NCI-H2107 (cell line): Measurements from ENCODE around the gene ZNF678.
"Not testable (repeated sequence)": the region's sequence is repeated elsewhere in the genome, so short reads cannot be mapped to it uniquely, and the experiment has no call there.

ENCODE experiments used
- DNase-seq: peaks from one replicate; lab custom pipeline; 2025; lab: John Stamatoyannopoulos, UW

ZNF678 gene

DNA sequence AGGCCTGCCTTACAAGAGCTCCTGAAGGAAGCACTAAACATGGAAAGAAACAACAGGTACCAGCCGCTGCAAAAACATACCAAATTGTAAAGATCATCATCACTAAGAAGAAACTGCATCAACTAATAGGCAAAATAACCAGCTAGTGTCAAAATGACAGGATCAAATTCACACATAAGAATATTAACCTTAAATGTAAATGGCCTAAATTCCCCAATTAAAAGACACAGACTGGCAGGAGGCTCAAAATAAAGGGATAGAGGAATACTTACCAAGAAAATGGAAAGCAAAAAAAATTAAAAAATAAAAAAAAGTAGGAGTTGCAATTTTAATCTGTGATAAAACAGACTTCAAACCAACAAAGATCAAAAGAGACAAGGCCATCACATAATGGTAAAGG lies 11.5 kb upstream of the ZNF678 start:
- DNase-seq, result not testable (repeated sequence)

DNA sequence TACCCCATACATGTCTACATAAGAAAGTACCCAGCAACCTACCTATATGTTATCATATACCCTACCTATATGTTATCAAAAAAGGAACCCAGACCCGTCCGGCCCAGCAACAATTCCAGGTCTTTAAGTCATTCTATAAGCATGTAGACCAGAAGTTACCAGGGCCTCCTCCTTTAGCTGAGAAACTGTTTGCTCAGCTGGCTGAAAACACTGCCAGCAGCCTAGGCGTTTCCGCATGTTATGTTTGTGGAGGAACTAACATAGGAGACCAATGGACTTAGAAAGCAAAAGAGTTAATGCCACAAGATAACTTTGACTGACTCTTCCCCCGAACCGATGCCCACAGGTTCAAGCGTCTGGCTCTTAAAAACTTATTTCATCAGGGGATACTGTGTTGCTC lies 7.1 kb upstream of the ZNF678 start:
- DNase-seq, result no peak

DNA sequence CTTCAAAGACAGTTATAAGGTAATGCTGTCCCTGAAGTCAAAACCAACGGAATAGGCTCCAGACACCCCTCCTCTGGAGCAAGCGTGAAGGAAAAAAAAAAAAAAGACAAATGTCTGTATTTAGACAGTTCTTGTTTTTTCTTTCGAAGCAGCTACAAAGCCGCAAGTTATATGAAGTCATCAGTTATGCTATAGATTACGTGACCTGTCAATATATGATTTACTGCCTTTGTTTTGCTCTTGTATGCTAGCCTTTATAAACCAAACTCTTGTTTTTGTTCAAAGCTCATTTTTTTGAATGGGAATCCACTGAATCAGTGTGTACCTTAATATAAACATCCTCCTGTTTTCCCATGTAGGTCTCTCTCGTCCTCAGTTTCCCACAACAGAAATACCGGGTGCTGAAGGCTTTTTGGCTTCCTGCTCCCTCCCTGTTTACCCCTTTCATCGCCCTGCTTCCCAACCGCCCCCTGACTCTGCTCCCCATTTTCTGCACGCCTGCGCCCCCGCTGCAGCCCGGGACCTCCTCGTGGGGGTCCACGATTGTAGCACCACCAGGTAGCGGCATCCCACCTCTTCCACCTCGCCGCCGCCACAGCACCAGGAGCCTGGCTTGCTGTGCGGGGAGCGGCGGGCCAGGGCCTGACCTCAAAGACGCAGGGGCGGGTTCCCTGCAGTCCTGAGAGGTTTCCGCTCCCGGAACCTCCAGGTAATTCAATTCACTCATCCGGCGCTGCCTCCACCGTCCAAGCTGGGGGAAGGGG lies 5.2 kb upstream of the ZNF678 start:
- DNase-seq, result no peak

DNA sequence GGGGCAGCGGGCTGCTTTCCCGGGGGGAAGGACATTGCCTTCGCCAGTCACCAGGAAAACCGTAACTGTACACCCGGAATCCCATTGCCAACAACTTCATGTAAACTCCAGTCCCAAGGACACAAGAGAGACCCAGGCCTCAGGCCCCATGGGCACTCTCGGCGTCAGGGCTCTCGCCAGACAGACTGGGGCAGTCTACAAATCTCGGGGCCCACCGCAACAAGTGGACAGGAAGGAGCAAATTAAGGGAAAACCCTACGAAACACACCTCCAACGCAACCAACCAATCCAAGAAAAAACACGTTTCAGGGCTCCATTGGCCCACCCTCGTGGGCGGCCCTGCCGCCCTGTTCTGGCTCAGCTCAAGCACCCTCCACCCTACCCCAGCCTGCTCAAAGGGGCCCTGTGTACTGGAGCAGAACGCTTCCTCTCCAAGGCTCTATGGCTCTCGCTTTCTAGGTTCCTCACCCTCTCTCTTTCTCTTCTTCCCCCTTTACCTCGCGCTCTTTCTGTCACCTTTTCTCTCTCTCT lies 4.6 kb upstream of the ZNF678 start:
- no peak for DNase-seq

DNA sequence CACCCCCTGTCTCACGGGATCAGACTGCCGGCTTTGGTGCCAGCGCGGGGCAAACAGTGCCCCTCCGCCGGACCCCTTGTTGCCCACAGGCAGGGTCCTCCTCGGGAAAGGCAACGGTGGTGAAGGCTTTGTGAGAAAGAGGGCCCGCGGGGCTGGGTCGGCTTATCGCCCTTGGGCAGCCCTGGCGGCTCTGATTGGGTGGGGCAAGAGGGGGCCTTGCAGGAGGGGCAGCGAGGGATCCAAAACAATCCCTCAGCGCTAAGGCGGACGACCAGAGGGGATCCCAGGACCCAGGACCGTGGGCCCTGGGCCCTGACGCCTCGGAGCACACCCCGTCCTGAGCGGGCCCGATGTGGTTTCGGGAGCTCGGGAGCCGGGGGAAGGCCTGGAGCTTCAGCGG lies 3.9 kb upstream of the ZNF678 start:
- no peak for DNase-seq

DNA sequence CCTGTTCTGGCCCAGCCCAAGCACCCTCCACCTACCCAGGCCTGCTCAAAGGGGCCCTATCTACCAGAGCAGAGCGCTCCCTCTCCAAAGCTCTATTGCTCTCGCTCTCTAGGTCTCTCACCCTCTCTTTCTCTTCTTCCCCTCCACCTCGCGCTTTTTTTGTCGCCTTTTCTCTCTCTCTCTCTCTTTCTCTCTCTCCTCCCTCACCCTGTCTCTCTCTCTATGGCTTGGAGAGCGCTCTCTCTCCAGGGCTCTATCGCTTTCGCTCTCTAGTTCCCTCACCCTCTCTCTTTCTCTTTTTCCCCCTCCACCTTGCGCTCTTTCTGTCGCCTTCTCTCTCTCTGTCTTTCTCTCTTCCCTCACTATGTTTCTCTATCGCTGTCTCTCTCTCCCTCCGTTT lies 3.4 kb upstream of the ZNF678 start:
- DNase-seq, result no peak

DNA sequence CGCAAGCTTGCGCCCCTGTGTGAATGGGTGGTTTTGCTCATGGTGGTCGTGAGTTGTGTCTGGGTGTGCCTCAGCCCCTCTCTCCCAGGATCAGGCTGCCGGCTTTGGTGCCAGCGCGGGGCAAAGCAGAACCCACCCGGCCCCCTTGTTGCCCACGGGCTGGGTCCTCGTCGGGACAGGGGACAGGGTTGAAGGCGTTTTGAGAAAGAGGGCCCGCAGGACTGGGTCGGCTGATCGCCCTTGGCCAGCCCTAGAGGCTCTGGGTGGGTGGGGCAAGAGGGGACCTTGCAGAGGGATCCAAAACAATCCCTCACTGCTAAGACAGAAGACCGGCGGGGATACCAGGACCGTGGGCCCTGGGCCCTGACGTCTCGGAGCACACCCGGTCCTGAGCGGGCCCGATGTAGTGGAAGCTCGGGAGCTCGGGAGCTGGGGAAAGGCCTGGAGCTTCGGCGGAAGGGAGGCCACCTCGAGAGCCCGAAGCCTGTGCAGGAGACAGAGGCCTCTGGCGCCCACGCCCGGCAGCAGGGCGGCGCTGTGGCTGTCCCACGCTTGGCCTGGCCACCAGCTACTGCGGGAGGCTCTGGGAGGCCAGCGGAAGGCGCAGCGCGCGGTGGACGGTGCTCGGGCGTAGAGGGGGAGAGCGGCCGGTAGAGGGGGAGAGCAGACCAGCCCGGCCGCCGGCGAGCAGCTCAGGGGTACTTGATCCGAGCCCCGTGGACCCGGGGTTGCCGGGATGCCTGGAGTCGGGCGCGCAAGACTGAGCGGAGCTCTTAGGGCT lies 2.8 kb upstream of the ZNF678 start:
- no peak for DNase-seq

DNA sequence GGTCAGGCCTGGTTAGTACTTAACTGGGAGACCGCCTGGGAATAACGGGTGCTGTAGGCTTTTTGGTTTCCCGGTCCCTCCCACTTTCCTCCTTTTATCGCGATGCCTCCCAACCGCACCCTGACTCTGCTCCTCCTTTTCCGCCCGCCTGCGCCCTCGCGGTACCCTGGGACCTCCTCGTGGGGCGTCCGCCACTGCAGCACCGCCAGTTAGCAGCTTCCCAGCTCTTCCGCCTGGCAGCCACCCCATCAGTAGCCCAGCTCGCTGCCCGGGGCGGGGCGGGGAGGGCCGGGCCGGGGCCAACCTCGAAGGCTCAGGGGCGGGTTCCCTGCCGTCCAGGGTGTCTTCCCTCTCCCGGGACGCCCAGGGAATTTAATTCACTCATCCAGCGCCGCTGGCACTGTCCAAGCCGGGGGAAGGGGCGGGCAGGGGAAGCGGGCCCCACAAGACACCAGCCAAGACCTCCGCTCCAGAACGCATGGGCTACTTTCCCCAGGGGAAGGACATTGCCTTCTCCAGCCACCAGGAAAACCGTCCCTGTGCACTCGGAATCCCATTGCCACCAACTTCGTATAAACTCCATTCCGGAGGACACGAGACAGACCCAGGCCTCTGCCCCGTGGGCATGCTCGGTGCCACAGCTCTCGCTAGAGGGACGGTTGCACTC lies 2.0 kb upstream of the ZNF678 start:
- DNase-seq, result no peak

DNA sequence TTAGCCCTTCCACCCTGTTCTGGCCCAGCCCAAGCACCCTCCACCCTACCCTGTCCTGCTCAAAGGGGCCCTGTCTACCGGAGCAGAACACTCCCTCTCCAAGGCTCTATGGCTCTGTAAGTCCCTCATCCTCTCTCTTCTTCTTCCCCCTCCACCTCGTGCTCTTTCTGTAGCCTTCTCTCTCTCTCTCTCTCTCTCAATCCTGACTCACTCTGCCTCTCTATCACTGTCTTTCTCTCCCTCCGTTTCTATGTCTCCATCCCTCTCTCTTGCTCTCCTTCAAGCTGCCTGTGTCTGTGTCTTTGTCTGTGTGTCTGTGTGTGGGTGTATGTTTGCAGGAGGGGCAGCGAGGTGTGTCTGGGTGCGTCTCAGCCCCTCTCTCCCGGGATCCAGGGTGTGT lies 1.3 kb upstream of the ZNF678 start:
- no peak for DNase-seq

DNA sequence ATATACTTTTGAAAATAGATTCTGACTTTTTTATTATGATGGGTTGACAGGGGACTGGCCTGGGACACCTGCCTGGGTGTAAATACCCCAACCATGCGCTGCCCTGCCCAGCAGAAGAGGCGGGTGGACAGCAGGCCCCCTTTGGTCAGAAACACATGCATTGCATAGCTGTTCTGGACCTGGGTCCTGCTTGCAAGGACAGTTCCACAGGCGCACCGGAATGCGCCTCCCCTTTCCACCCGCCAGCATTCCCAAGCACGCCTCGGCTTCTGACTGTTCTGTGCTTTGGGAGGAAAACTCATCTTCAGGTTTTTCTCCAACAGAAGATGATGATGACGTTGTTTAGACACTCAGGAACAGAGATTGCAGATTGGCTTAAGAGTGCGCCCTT lies 428 bp upstream of the ZNF678 start:
- DNase-seq, result no peak

DNA sequence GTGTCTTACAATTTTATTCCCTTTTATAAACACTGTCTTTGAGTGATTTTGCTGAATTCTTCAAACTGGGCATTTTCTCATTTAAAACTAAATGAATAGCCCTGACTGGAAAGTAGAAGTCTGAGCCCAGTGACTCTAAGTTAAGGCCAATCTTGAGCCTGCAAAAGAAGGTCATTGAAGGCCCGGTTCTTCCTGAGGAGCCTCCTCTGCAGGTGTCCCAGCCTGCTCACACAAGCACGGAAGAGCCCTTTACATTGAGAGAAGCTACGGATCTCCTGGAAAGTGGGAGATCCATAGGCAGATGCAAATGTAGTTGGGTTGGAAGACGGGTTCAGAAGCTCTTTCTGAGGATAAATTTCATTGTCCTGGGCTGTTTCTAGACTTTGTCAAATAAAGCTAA lies 3.9 kb downstream of the ZNF678 start:
- no peak for DNase-seq

DNA sequence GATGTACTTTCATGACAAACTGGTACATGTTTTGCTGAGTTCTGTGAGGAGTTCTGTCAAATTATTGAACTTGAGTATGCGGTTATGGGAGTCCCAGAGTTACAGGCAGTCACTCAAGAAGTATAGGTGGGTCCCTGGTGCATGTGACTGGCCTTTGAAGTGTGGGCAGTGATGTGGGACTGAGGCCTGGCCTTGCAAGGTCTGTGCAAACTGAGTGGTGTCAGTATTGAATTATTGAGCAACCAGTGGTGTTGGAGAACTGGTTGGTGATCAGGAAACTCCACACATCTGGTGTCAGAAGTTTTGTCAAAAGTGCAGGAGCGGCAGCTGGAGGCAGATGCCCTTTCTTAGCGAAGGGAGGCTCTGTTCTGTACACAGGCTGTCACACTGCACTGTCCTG lies 5.2 kb downstream of the ZNF678 start:
- DNase-seq, result no peak

DNA sequence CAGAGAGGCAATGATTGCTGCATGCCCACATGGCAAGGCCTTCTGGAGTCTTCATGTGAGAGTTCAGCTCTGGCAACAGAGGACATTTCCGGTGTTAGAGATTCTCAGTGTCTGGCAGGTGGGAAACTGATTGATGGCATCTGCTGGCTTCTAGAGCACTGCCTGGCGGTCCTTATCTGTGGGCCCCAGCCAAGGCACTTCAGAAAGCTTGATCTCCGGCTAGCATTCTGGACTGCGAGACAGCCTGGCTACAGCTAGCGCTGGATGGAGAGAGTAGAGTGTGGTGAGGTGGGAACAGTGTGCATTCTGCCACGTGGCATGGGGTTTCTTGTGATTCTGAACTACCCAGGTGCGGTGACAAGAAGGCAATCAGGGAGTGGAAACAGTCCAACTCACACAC lies 9.4 kb downstream of the ZNF678 start:
- DNase-seq, result no peak

DNA sequence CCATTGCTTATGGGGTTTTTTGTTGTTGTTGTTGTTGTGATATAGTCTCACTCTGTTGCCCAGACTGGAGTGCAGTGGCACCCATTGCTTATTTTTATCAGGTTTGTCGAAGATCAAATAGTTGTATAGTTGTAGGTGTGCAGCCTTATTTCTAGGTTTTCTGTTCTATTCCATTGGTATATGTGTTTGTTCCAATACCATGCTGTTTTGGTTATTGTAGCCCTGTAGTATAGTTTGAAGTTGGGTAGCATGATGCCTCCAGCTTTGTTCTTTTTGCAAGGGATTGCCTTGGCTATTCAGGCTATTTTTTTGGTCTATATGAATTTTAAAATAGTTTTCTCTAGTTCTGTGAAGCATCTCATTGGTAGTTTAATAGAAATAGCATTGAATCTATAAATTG lies 11.6 kb downstream of the ZNF678 start:
- no peak for DNase-seq

DNA sequence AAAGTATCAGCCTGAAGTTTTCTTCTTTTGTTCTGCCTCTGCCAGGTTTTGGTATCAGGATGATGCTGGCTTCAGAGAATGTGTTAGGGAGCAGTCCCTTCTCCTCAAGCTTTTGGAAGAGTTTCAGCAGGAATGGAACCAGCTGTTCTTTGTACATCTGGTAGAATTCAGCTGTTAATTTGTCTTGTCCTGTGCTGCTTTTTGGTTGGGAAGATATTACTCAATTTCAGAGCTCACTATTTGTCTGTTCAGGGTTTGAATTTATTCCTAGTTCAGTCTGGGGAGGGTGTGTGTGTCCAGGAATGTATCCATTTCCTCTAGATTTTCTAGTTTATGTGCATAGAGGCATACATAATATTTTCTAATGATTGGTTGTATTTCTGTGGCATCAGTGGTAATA lies 12.8 kb downstream of the ZNF678 start:
- no peak for DNase-seq

DNA sequence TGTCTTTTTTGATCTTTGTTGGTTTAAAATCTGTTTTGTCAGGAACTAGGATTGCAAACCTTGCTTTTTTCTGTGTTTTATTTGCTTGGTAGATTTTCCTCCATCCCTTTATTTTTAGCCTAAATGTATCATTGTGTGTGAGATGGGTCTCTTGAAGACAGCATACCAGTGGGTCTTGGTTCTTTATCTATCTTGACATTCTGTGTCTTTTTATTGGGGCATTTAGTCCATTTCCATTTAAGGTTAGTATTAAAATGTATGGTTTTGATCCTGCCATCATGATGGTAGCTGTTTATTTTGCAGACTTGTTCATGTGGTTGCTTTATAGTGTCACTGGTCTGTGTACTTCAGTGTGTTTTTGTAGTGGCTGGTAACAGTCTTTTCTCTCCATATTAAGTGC lies 14.1 kb downstream of the ZNF678 start:
- no peak for DNase-seq

DNA sequence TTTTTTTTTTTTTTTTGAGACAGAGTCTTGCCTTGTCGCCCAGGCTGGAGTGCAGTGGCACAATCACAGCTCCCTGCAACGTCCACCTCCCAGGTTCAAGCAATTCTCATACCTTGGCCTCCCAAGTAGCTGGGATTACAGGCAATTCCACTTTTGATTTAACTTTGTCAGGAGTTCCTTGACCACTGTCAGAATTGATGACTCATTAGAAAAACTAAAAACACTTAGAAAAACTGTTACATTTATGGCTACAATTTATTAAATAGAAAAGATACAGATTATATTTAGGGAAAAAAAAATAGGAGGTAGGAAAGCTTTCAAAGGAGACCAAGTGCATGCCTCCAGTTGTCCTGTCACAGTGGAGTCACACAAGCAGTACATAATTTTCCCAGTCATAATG lies 20.0 kb downstream of the ZNF678 start:
- DNase-seq, result no peak

DNA sequence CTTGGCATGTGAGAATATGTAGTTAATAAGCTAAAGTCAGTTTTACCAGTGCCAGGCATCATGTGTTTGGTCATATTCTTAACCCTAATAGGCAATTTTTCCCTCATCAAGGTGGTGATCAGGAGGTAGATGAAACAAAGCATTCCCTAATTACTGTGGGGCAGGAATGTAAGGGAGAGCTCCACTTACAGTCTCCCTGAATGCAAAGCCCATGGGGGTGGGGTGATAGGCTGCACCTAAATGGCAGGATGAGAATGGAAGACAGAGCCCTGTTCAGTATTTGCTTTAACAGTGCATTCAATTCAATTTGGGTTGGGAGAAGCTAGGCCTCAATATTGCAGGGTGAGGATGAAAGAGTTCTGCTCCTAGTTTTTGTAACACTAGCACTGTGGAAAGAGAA lies 23.4 kb downstream of the ZNF678 start:
- no peak for DNase-seq

DNA sequence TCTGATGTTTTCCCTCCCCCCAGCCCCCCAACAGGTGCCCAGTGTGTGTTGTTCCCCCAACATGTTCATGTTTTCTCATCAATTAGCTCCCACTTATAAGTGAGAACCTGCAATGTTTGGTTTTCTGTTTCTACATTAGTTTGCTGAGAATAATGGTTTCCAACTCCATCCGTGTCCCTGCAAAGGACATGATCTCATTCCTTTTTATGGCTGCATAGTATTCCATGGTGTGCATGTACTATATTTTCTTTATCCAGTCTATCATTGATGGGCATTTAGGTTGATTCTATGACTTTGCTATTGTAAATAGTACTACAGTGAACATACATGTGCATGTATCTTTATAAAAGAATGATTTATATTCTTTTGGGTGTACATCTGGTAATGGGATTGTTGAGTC lies 24.6 kb downstream of the ZNF678 start:
- no peak for DNase-seq

DNA sequence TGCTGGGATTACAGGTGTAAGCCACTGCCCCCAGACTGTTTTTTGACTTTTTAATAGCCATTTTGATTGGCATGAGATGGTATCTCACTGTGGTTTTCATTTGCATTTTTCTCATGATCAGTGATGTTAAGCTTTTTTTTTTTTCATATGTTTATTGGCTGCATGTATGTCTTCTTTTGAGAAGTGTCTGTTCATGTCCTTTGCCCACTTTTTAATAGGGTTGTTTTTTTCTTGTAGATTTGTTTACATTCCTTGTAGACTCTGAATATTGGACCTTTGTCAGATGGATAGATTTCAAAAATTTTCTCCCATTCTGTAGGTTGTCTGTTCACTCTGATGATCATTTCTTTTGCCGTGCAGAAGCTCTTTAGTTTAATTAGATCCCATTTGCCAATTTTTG lies 25.4 kb downstream of the ZNF678 start:
- DNase-seq, result not testable (repeated sequence)

DNA sequence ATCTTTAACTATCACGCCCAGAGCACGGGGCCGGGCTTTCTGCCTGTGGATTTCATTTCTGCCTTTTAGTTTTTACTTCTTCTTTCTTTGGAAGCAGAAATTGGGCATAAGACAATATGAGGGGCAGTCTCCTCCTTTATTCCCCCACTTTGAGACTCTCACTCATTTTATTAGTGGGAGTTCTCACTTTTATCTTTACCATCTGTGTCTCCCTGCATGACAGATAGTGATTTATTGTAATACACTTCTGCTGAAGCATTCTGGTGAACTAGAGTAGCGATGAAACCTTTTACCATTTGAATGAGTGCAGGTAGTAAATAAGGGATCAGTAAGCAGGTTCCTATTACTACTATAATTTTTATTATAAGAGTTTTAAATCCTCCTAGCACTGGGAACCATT lies 26.4 kb downstream of the ZNF678 start:
- not testable (repeated sequence) for DNase-seq

DNA sequence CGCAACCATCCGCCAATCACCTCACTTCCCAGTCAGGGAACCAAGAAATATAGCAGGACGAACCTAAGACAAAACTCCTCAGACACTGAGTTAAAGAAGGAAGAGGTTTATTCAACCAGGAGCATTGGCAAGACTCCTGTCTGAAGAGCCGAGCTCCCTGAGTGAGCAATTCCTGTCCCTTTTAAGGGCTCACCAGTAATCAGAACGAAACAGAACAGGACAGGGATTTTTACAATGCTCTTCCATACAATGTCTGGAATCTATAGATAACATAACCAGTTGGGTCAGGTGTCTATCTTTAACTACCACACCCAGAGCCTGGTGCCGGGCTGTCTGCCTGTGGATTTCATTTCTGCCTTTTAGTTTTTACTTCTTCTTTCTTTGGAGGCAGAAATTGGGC lies 32.9 kb downstream of the ZNF678 start:
- not testable (repeated sequence) for DNase-seq

DNA sequence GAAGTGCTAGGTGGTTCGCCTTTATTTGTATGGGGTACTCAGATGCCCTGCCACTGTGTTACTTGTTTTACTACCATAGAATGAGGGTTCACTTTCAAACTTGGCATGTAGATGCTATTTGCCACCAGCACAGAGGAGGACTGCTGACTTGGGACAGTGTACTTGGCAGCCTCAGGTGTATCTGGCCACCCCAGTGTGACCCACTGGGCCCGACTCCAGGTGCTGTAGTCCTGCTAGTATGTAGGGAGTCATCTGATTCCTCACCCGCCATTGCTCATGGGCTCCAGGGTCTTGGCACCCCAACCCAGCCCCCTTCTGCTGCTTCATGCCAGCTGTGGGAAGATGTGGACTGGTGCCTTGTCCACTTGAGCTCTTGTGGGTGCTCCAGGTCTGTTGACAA lies 40.0 kb downstream of the ZNF678 start:
- no peak for DNase-seq
